Measurements from ENCODE around the gene MVD. TPM values are rescaled to one million over a fixed set of nuclear protein-coding genes. Genes with fewer than 3 reads are reported as not detected.
A peak's percentile ranks its signal among the peaks of the same experiment; 100 is the strongest.

MVD gene
- total and polyA plus RNA-seq, 10 of the 15 experiments (the other 5 are each of a cell fraction or from before 2014, with no cell fraction given), result 5.0 to 147 (median 65.0) TPM

GRCh38 chr16:88633684-88634140 lies 29.2 kb downstream of the MVD start (continued):
- TF ChIP-seq ZBTB4 (CRISPR knock-in tag; IDR thresholded peaks at IDR 0.05) (no peak), MEF2B (IDR thresholded peaks at IDR 0.05; ENCODE audit: partially characterized antibody, poor library complexity, severe bottlenecking) (peak; percentile 56), SREBF1 (IDR thresholded peaks at IDR 0.05; ENCODE audit: low read length) (no peak), IKZF2 (IDR thresholded peaks at IDR 0.05) (peak; percentile 64 to 77; a peak in 2 of 4 replicates), ZNF592 (IDR thresholded peaks at IDR 0.05) (no peak), REST (IDR thresholded peaks at IDR 0.05; ENCODE audit: low read depth, low read length) (no peak), ASH2L (IDR thresholded peaks at IDR 0.05; ENCODE audit: borderline replicate concordance, low read depth) (no peak), MYB (IDR thresholded peaks at IDR 0.05; ENCODE audit: borderline replicate concordance, low read depth, low read length) (no peak), ZBTB11 (CRISPR knock-in tag; IDR thresholded peaks at IDR 0.05) (no peak), PKNOX1 (IDR thresholded peaks at IDR 0.05) (peak; percentile 70; the same call in 1 of the 2 replicates), EGR1 (IDR thresholded peaks at IDR 0.05; ENCODE audit: borderline replicate concordance in 1 of 2, low read depth in 2 of 2, low read length in 2 of 2) (peak in 1 of 2 experiments; percentile 6; a peak in 1 of 3 replicates), MXI1 (IDR thresholded peaks at IDR 0.05; ENCODE audit: low read depth, low read length) (peak; percentile 37; the same call in 1 of the 2 replicates), MTA2 (IDR thresholded peaks at IDR 0.05; ENCODE audit: low read depth) (peak; percentile 55; the same call in 1 of the 2 replicates)

Data from GM12878 (cell line).